Choroid plexus epithelial cell (primary cell): ENCODE results near the gene NOP16.

Experiments used
- DNase-seq: peaks from one replicate; pipeline ENCODE4 v3.0.0-alpha.2; 2010; ENCODE audit warnings: low read depth
- H3K4me3 ChIP-seq: 2 replicates; pipeline ENCODE4 v1.5.1; 2011; ENCODE audit warnings: low read depth, mild to moderate bottlenecking, control low read depth, low read length, moderate library complexity
- CTCF ChIP-seq: conservative IDR thresholded peaks from 2 replicates; pipeline ENCODE4 v1.5.1; 2011; ENCODE audit warnings: low read depth, mild to moderate bottlenecking, control low read depth, inconsistent platforms, low read length, moderate library complexity

The NOP16 gene

GRCh38 chr5:176386491-176386890, 1.9 kb downstream of the NOP16 start:
- TF ChIP-seq CTCF = no peak
- H3K4me3 ChIP-seq = no peak overlapping the region
- no peak for DNase-seq

DNA sequence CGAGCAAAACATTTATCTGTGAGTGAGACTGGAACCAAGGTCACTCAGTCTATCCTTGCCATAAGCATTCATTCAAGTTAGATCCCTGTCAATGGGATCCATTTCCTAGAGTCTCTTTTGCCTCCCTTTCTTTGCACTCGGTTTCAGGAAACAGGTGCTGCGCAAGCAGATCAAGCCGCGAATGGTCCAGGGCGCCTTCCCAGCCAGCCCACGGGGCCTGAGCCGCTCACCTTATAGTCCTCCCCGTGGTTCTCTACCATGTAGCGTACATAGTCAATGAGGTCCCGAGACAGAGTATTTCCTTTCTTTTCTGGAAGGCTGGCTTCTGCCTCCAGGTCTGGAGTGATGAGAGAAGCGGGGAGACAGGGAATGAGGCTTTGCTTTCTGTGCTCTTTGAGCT, 3.4 kb downstream of the NOP16 start:
- no peak for DNase-seq
- H3K4me3 ChIP-seq = no peak overlapping the region
- TF ChIP-seq CTCF = no peak

- no peak for TF ChIP-seq CTCF
- DNase-seq = no peak
- H3K4me3 ChIP-seq = no peak overlapping the region
Observed at GRCh38 chr5:176384366-176384930, 4.0 kb downstream of the NOP16 start.

DNA sequence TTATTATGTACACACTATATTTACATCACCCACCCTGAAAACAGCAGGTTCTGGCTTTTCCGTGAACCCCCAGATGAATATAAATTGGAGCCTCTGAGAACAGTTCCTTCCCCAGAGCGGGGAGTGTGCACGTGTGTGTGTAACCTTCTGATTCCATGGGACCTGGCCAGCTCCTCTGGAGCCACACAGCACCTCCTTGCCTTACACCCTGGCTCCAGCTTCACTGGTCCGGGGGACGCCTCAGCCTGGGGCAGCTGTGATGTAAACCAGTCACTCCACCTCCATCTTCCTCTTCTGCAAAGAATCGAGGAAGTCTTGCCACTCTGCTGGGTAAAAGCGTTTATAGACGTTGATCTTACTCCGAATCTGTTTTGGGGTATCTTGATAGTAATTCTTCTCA, 4.4 kb downstream of the NOP16 start:
- TF ChIP-seq CTCF = no peak
- no peak overlapping the region for H3K4me3 ChIP-seq
- no peak for DNase-seq

GRCh38 chr5:176383248-176383905, 5.0 kb downstream of the NOP16 start:
- DNase-seq = no peak
- TF ChIP-seq CTCF = no peak
- H3K4me3 ChIP-seq = no peak overlapping the region

- no peak for DNase-seq
- H3K4me3 ChIP-seq = no peak overlapping the region
- no peak for TF ChIP-seq CTCF
Observed at GRCh38 chr5:176382721-176383120, 5.7 kb downstream of the NOP16 start.

- no peak for DNase-seq
- H3K4me3 ChIP-seq = no peak overlapping the region
- TF ChIP-seq CTCF = no peak
Observed at GRCh38 chr5:176381979-176382378, 6.4 kb downstream of the NOP16 start.
